Stimulated activated CD4-positive, alpha-beta T cell treated with anti-CD3 and anti-CD28 coated beads, Interleukin-4, amount 100 ng/mL, for 1 hour (primary cell): ENCODE measurements around the gene MARCHF5.
"Not testable (repeated sequence)": the region's sequence is repeated elsewhere in the genome, so short reads cannot be mapped to it uniquely, and the experiment has no call there.

Experiments
- DNase-seq: peaks from one replicate; pipeline ENCODE4 v3.0.0-alpha.2; 2020

Gene MARCHF5

GRCh38 chr10:92393173-92393572, 102.2 kb downstream of the MARCHF5 start:
- DNase-seq: not testable (repeated sequence)

GRCh38 chr10:92395271-92395670, 104.3 kb downstream of the MARCHF5 start:
- no peak for DNase-seq

GRCh38 chr10:92402234-92402633, 111.3 kb downstream of the MARCHF5 start:
- not testable (repeated sequence) for DNase-seq
